Activated CD4-positive, alpha-beta T cell treated with anti-CD3 and anti-CD28 coated beads, Interleukin-10, Interleukin-2, amounts not matched to agents 100 ng/mL and 50 ng/mL, durations not matched to agents 16 hours and 8 hours (primary cell): ENCODE measurements around the gene EBF3.

ENCODE experiments used
- DNase-seq: peaks from one replicate; pipeline ENCODE4 v3.0.0-alpha.2; 2020

The EBF3 gene

GRCh38 chr10:129944456-129944855 lies 19.6 kb downstream of the EBF3 start:
- no peak for DNase-seq

GRCh38 chr10:129942936-129943715 lies 20.9 kb downstream of the EBF3 start:
- DNase-seq = no peak

GRCh38 chr10:129942391-129942790 lies 21.7 kb downstream of the EBF3 start:
- DNase-seq = no peak

DNA sequence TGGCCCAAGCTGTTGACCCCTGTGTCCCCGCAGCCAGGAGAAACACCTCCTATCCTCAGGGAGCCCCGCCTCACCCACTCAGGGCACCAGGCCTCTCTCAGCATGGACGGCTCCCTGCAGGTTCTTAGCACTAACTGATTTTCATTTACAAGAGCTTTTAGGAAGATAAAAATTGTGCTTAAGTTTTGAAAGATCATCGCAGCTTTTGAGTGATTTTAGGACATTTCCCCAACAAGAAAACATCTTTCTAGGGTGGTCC lies 22.1 kb downstream of the EBF3 start:
- no peak for DNase-seq

DNA sequence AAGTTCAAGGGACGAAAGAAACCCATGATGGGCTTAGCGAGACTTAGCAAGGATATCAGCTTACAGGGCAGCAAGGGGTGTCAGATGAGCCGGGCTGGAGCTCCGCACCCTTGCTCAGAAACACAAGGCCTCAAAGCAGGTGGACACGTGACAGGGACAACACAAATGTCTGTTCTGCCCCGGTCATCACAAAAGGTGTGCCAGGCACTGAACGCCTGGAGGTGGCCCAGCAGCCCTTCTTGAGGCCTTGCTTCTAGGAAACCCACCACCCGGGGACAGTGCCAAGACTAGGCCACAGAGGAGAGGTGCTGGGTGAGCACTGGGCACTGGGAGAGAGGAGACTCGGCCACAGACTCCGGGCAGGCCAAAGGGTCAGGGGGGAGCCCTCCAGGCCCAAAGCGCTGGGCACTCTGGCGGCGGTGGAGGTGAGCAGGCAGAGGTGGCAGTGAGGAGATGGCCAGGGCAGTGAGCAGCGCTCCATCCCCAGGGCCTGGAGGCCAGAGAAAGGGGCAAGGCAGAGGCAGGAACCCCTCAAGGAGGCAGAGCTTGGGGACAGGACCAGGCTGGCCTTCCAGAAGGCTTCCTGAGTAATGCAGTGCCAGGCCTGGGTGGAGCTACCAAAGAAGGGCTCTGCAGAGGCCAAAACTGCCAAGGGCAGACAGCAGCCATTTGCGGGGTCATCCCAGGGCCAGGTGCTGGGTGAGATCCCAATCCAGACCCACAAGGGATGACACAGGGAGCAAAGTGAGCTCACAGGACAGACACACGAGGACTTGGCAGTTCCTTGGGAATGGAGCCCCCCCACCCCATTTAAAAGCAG lies 22.7 kb downstream of the EBF3 start:
- no peak for DNase-seq

GRCh38 chr10:129940617-129941198 lies 23.4 kb downstream of the EBF3 start:
- DNase-seq = no peak

GRCh38 chr10:129939416-129940275 lies 24.4 kb downstream of the EBF3 start:
- no peak for DNase-seq

- no peak for DNase-seq
Observed at GRCh38 chr10:129938460-129938859, 25.6 kb downstream of the EBF3 start.

DNA sequence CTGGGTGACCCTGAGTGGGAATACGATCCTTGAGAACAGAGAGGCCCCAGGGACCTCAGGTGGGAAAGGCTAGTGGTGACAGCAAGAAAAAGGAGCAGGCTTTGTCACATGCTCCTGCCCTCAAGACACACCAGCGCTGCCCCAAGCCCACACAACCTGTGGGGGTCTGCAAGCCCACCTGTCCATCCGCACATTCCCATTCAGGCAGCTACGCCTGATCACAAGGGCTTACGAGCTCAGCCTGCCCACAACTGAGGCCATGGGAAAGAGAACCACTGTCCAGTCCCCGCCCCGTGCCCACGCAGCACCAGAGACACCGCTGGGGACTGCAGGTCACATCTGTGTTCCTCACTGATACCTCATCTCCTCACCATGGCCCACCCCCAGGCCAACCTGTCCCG lies 26.7 kb downstream of the EBF3 start:
- DNase-seq = no peak

DNA sequence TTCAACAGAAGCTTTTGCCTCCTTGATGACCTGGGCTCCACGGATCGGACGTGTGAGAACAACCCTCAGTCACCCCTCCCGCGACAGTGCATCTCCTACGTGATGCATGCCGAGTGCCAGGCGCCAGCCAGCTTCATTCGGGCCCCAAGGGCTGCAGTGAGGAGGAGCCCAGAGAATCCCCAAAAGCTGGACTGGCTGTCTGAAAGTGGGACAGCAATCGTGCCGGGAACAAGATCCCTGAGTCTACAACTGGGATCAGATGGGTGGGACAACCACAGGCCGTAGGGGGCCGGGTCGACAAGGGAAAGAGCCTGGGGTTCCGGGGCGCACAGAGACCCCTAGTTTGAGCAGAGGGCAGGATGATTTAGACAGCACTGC lies 27.2 kb downstream of the EBF3 start:
- no peak for DNase-seq

DNA sequence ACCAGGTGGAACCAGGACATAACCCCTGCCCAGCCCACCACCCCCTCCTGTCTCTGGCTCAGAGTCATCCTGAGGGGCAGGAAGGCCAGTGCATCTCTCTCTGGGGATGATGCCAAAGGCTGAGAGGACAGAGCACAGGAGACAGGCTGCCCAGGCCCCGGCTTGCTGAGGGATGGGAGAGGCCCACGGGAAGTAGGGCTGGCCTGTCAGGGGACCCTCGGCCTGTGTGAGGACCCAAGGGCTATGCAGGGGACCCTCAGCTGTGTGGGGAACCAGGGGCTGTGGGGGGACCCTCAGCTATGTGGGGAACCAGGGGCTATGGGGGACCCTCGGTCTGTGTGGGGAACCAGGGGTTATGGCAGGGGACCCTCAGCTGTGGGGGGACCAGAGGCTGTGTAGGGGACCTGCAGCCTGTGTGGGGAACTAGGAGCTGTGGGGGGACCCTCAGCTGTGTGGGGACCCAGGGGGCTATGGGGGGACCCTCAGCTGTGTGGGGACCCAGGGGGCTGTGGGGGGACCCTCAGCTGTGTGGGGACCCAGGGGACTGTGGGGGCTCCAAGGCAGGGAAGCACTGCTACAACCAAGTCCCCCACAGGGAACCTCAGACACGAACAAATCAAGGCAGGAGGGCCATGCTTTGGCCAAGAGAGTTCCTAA lies 27.7 kb downstream of the EBF3 start:
- no peak for DNase-seq

GRCh38 chr10:129935867-129936152 lies 28.3 kb downstream of the EBF3 start:
- DNase-seq = no peak

GRCh38 chr10:129935102-129935866 lies 28.8 kb downstream of the EBF3 start:
- DNase-seq = no peak

DNA sequence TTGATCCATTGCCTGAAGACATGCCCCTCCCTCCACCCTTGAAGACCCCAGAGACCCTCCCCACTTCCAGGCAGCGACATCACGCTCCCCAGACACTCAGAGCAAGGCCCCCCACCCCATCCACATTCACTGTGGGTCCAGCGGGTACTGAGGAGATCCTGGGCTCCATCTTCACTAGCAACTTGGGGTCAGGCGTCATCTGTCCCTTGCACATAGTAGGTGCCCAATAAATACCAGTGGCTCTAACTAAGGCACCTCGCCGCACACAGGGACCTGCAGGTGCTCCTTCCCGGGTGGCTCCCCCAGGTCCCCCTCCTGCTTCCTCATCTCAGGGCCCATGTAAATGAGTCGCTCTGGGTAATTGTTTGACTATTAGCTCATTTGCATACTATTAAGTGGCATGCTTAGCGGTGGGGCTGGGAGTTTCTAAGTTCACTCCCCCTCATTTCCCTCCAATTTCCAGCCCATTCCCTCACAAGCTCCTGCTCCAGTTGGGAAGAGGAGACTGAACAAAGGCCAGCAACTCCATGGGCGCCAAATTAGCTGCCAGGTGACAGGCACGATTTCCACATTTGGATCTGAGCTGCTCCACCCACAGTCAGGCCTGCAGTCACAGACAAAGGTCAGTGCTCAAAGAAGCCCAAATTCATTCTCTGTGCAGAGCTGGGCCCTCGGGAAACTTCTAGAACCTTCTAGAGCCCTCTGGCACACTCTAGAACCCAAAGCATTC lies 29.7 kb downstream of the EBF3 start:
- DNase-seq = no peak

- no peak for DNase-seq
Observed at GRCh38 chr10:129933456-129934092, 30.5 kb downstream of the EBF3 start.

DNA sequence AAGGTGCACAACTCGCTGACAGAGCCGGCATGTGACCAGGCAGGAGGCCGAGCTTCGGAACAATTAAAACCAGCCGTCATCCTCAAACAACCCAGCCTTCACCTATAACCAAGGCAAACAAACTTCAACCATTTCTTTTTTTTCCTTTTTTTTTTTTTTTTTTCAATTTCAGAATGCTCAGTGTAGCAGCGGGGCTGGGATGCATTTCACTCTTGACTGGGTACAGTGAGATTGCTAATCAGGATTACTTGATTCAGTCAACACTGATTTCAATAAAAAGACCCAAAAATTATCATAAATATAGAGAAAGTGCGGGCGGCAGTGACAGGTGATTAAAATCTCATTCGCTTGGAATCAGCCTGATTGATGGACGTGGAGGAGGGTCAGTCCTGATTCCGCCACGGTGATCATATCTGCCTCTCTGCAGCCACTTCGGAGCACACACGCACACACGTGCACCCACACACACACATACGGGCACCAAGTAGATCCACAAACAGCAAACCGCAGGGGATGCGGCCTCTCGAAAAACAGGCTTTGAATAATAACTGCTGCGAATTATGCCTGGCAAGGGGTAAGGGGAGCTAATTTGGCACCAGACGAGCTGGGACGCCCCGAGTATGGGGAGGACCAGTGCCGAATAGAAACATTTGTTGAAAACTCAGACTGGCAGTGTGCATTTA lies 31.2 kb downstream of the EBF3 start:
- DNase-seq = no peak

GRCh38 chr10:129932182-129932581 lies 31.9 kb downstream of the EBF3 start:
- no peak for DNase-seq

GRCh38 chr10:129929343-129930292 lies 34.5 kb downstream of the EBF3 start:
- DNase-seq = no peak
